ENCODE results near the gene SETD3. TPM values are rescaled to one million over a fixed set of nuclear protein-coding genes. Genes with fewer than 3 reads are reported as not detected.

SETD3 gene
- total and polyA plus RNA-seq, 2 of the 8 experiments (the other 6 are each of a cell fraction or from before 2014, with no cell fraction given): 24.0 to 64.0 TPM

GRCh38 chr14:99415496-99416281 is 65.0 kb downstream of the SETD3 start:
- Histone ChIP-seq H3K79me1 (ENCODE audit: low read depth, low read length) (no peaks in the 10 kb centered on the region), H2BK12ac (ENCODE audit: low read depth, low read length) (no peak overlapping the region), H4K20me1 (replicated peaks in 1 of 2; ENCODE audit: control insufficient read depth in 1 of 2, insufficient read depth in 2 of 2, low read length in 2 of 2) (no peaks in the 10 kb centered on the region), H3K4me1 (replicated peaks in 1 of 4; ENCODE audit: control insufficient read depth in 3 of 4, insufficient read depth in 4 of 4, low read length in 3 of 4) (peaks cover 6 to 31% (median 18%) of the 10 kb centered on the region in 4 experiments), H4K8ac (ENCODE audit: extremely low read depth, insufficient read depth, low read length) (no peak overlapping the region), H3K9ac (replicated peaks in 1 of 4; ENCODE audit: extremely low read depth in 1 of 4, low read depth in 3 of 4, low read length in 3 of 4) (no peak overlapping the region), H3K9me3 (ENCODE audit: insufficient read depth in 2 of 2, low read depth in 1 of 2, low read length in 1 of 2) (no peaks in the 10 kb centered on the region), H3K18ac (ENCODE audit: extremely low read depth, low read length) (no peak overlapping the region), H3K27me3 (replicated peaks in 1 of 4; ENCODE audit: control insufficient read depth in 3 of 4, extremely low read depth in 1 of 4, insufficient read depth in 3 of 4, low read length in 3 of 4) (no peaks in the 10 kb centered on the region), H4K91ac (replicated peaks; ENCODE audit: insufficient read length, low read length) (no peak overlapping the region), H3K23ac (ENCODE audit: insufficient read length) (no peak overlapping the region), H2AK5ac (ENCODE audit: low read depth, low read length) (no peak overlapping the region), H2BK20ac (ENCODE audit: low read length) (no peak overlapping the region), H3K14ac (ENCODE audit: insufficient read length) (no peak overlapping the region), H3K4ac (replicated peaks; ENCODE audit: insufficient read length, low read depth, low read length) (no peak overlapping the region), H2BK120ac (replicated peaks; ENCODE audit: low read depth, low read length) (no peak overlapping the region), H3K56ac (replicated peaks; ENCODE audit: insufficient read length, low read depth, low read length) (no peak overlapping the region), H3K79me2 (ENCODE audit: control insufficient read depth in 1 of 2, insufficient read depth in 2 of 2, low read length in 2 of 2) (0 out of 4 replicates have a peak, but pooled peaks cover 0 to 4% of the 10 kb centered on the region in 2 experiments), H4K5ac (ENCODE audit: insufficient read length, low read depth, low read length) (no peak overlapping the region), H3K36me3 (ENCODE audit: control insufficient read depth in 2 of 4, insufficient read depth in 4 of 4, low read length in 3 of 4) (no peaks in the 10 kb centered on the region), H2AFZ (ENCODE audit: low read length) (no peak overlapping the region), H3K4me3 (ENCODE audit: extremely low read depth in 1 of 4, insufficient read depth in 2 of 4, low read depth in 3 of 4, low read length in 4 of 4) (no peak overlapping the region), H2BK5ac (ENCODE audit: low read depth, low read length) (no peak overlapping the region), H3K4me2 (ENCODE audit: insufficient read depth in 1 of 2, low read depth in 2 of 2, low read length in 2 of 2) (no peak overlapping the region), H3K27ac (ENCODE audit: low read depth, low read length) (no peak overlapping the region), H3K23me2 (ENCODE audit: low read depth, low read length) (no peaks in the 10 kb centered on the region), H2BK15ac (ENCODE audit: low read length) (no peak overlapping the region)
- 0 out of 4 replicates have a peak, but pooled peaks of 1 of the 2 experiments have one; percentile 25 for TF ChIP-seq SIN3A (conservative IDR thresholded peaks at IDR 0.05 in 1 of 2, IDR thresholded peaks at IDR 0.05 in 1 of 2; ENCODE audit: low read depth in 1 of 2, low read length in 2 of 2)
- TF ChIP-seq FOSL1 (IDR thresholded peaks at IDR 0.05; ENCODE audit: insufficient read depth, low read depth, low read length): no peak
- TF ChIP-seq RAD21 (IDR thresholded peaks at IDR 0.05 in 1 of 2, conservative IDR thresholded peaks at IDR 0.05 in 1 of 2; ENCODE audit: low read depth in 2 of 2, low read length in 2 of 2): peak; percentile 95 to 97
- TF ChIP-seq CTCF (IDR thresholded peaks at IDR 0.05; ENCODE audit: control extremely low read depth in 1 of 3, insufficient read depth in 1 of 3, low read depth in 1 of 3, low read length in 3 of 3): peak in 2 of 3 experiments; percentile 82 to 83; a peak in 3 of 4 replicates
- CTCF ChIA-PET (ENCODE audit: partially characterized antibody): interaction anchor here (0.6 to 15.0 kb wide), 24 partner anchors 7 to 237 kb away, joined by 3 to 447 read pairs (median 4); partner anchors contain the start of gene BCL11B
- DNase-seq (ENCODE audit: low read depth in 1 of 2, low spot score in 2 of 2) (no peak), FAIRE-seq (peak; percentile 91)
- 14% methylated on average over 2 of the region's 2 CpGs; no CpG with 5 or more reads in 1 of the 2 experiments for WGBS, 2 experiments (ENCODE audit: extremely low coverage in 1 of 2, insufficient coverage in 1 of 2, insufficient read length in 1 of 2, insufficient replicate concordance in 2 of 2, low coverage in 1 of 2, low lambda C conversion rate in 2 of 2, missing lambda C conversion rate in 1 of 2)
- POLR2A ChIA-PET (ENCODE audit: partially characterized antibody): interaction anchor here (0.6 to 1.0 kb wide), 2 partner anchors 26 to 512 kb away, joined by 3 read pairs; no protein-coding TSS in a partner anchor

All from H1 (cell line).